SK-N-SH treated with all-trans-retinoic acid at 6 μM for 48 hours (cell line): ENCODE data around the gene IRS2.

ENCODE experiments used
- ATAC-seq: fragments of 200-7000 bp; cut with Tn5 transposase; 3 replicates; pipeline ENCODE4 v1.9.1; 2020; ENCODE audit warnings: mild to moderate bottlenecking, moderate library complexity
- ARNTL ChIP-seq: fragments of 450-650 bp; formaldehyde crosslinking; IDR thresholded peaks from 2 replicates; pipeline ENCODE4 v1.5.0; 2020; ENCODE audit warnings: low read depth, mild to moderate bottlenecking, moderate library complexity, borderline replicate concordance
- BACH2 ChIP-seq: fragments of 250-450 bp; sonication (Bioruptor Pico); IDR thresholded peaks from 2 replicates; pipeline ENCODE4 v1.9.0; 2021; ENCODE audit warnings: mild to moderate bottlenecking, borderline replicate concordance
- CSDC2 ChIP-seq: fragments of 250-450 bp; sonication (Bioruptor Pico); IDR thresholded peaks from 2 replicates; pipeline ENCODE4 v1.5.0; 2020; ENCODE audit warnings: mild to moderate bottlenecking, moderate library complexity
- ESRRG ChIP-seq: fragments of 250-450 bp; sonication (Bioruptor Pico); IDR thresholded peaks from 2 replicates; pipeline ENCODE4 v1.6.1; 2021; ENCODE audit warnings: mild to moderate bottlenecking
- GLIS3 ChIP-seq: fragments of 250-450 bp; sonication (Bioruptor Pico); IDR thresholded peaks from 2 replicates; pipeline ENCODE4 v1.5.0; 2020; ENCODE audit warnings: mild to moderate bottlenecking, moderate library complexity
- OSR1 ChIP-seq: fragments of 250-450 bp; sonication (Bioruptor Pico); IDR thresholded peaks from 2 replicates; pipeline ENCODE4 v1.8.0; 2022; ENCODE audit warnings: moderate library complexity, mild to moderate bottlenecking, inconsistent platforms
- PPARA ChIP-seq: fragments of 250-450 bp; sonication (Bioruptor Pico); IDR thresholded peaks from 2 replicates; pipeline ENCODE4 v1.5.0; 2020; ENCODE audit warnings: mild to moderate bottlenecking, borderline replicate concordance
- RARB ChIP-seq: fragments of 250-450 bp; sonication (Bioruptor Pico); IDR thresholded peaks from 2 replicates; pipeline ENCODE4 v1.8.0; 2021; ENCODE audit warnings: mild to moderate bottlenecking, moderate library complexity
- SNAI2 ChIP-seq: fragments of 250-450 bp; sonication (Bioruptor Pico); IDR thresholded peaks from 2 replicates; pipeline ENCODE4 v1.5.0; 2020; ENCODE audit warnings: mild to moderate bottlenecking, moderate library complexity
- TCF4 ChIP-seq: fragments of 250-450 bp; sonication (Bioruptor Pico); IDR thresholded peaks from 2 replicates; pipeline ENCODE4 v1.8.0; 2021; ENCODE audit warnings: mild to moderate bottlenecking, moderate library complexity, borderline replicate concordance
- ZC3H10 ChIP-seq: fragments of 250-450 bp; sonication (Bioruptor Pico); IDR thresholded peaks from 2 replicates; pipeline ENCODE4 v1.5.1; 2021; ENCODE audit warnings: mild to moderate bottlenecking, moderate library complexity
- ZFP3 ChIP-seq: fragments of 250-450 bp; sonication (Bioruptor Pico); IDR thresholded peaks from 2 replicates; pipeline ENCODE4 v1.5.0; 2020; ENCODE audit warnings: mild to moderate bottlenecking, moderate library complexity
- ZFP30 ChIP-seq: fragments of 450-650 bp; formaldehyde crosslinking; IDR thresholded peaks from 2 replicates; pipeline ENCODE4 v1.5.0; 2022; ENCODE audit warnings: mild to moderate bottlenecking, moderate library complexity
- ZNF565 ChIP-seq: fragments of 450-650 bp; formaldehyde crosslinking; conservative IDR thresholded peaks from 2 replicates; pipeline ENCODE4 v1.5.0; 2020; ENCODE audit warnings: low read depth, mild to moderate bottlenecking, moderate library complexity
- ZNF70 ChIP-seq: fragments of 450-650 bp; formaldehyde crosslinking; IDR thresholded peaks from 2 replicates; pipeline ENCODE4 v1.5.0; 2020; ENCODE audit warnings: mild to moderate bottlenecking, moderate library complexity
- ZNF8 ChIP-seq: fragments of 450-650 bp; formaldehyde crosslinking; IDR thresholded peaks from 2 replicates; pipeline ENCODE4 v1.5.0; 2020; ENCODE audit warnings: mild to moderate bottlenecking, moderate library complexity
- TF ChIP-seq, protein P1 (sequence below): fragments of 250-450 bp; sonication (Bioruptor Pico); IDR thresholded peaks from 2 replicates; pipeline ENCODE4 v1.8.0; 2021; ENCODE audit warnings: low read depth, mild to moderate bottlenecking, moderate library complexity, borderline replicate concordance
- TF ChIP-seq, protein P2 (sequence below): fragments of 250-450 bp; sonication (Bioruptor Pico); IDR thresholded peaks from 2 replicates; pipeline ENCODE4 v1.5.1; 2020; ENCODE audit warnings: low read depth, mild to moderate bottlenecking, moderate library complexity
- TF ChIP-seq, protein P3 (sequence below): fragments of 250-450 bp; sonication (Bioruptor Pico); IDR thresholded peaks from 2 replicates; pipeline ENCODE4 v1.5.0; 2020; ENCODE audit warnings: mild to moderate bottlenecking, moderate library complexity
- TF ChIP-seq, protein P4 (sequence below): fragments of 250-450 bp; sonication (Bioruptor Pico); IDR thresholded peaks from 2 replicates; pipeline ENCODE4 v1.5.1; 2021; ENCODE audit warnings: mild to moderate bottlenecking, moderate library complexity

Gene IRS2

DNA sequence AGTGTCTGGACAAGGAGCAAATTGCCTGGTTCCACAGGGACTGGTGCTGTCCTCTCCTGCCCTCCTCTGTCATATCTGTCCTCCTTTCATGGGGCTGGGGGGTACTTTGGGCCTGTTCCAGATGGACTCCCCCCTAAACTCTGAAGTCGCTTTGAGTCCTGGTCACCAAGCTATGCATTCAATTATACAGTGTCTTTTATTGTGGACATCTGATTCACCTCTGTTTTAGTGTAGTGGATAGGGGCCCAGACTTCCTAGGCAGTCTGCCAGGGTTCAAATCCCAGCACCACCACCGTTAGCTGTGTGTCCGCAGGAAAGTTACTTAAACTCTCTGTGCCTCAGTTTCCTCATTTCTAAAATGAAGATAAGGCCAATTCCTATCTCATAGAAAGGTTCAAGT is 21.0 kb upstream of the IRS2 start (continued):
- TF ChIP-seq, protein P1, sequence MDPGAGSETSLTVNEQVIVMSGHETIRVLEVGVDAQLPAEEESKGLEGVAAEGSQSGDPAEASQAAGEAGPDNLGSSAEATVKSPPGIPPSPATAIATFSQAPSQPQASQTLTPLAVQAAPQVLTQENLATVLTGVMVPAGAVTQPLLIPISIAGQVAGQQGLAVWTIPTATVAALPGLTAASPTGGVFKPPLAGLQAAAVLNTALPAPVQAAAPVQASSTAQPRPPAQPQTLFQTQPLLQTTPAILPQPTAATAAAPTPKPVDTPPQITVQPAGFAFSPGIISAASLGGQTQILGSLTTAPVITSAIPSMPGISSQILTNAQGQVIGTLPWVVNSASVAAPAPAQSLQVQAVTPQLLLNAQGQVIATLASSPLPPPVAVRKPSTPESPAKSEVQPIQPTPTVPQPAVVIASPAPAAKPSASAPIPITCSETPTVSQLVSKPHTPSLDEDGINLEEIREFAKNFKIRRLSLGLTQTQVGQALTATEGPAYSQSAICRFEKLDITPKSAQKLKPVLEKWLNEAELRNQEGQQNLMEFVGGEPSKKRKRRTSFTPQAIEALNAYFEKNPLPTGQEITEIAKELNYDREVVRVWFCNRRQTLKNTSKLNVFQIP (CRISPR knock-in tag) = no peak

DNA sequence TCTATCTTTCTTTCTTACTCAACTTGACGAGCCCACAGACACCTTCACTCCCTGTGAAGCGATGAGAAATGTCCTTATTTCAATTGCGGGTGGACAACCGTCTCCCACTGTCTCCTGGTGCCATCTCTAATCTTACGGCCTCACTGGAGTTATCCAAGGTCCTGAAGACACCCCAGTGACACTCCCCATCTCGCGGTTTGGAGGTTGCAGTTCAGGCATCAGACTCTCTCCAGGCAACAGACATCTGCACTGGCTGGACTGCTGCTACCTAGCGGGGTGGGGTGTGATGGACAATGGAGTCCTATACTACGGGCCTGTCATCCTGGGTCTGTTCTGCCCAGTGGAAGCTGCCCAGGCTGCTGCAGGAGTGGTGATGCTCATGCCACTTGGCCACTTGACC is 18.3 kb upstream of the IRS2 start:
- TF ChIP-seq ZNF565 (CRISPR knock-in tag) = no peak
- TF ChIP-seq, all 23 proteins: peak for 0
- no peak for ATAC-seq

DNA sequence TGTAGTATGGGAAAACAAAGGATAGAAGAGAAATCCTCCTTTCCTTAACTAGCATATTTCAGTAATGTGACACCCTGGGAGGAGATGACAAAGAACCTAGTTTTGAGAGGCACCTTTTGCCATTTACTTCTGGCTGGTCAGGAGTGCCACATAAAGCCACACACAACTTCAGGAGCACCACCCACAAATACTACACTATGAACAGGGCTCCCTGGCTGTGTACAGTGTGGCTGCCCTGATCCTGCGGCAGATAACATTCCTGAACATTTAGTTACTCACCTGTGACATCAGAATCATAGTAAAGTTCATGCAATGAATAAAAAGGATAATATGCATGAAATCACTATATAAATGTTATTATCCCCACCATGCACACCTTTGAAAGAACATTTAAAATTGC is 17.4 kb upstream of the IRS2 start:
- TF ChIP-seq OSR1 (CRISPR knock-in tag) (no peak), CSDC2 (no peak), GLIS3 (CRISPR knock-in tag) (no peak), RARB (CRISPR knock-in tag) (no peak), ZFP3 (CRISPR knock-in tag) (no peak), ZNF565 (CRISPR knock-in tag) (no peak), ARNTL (CRISPR knock-in tag) (no peak), ZFP30 (no peak), SNAI2 (CRISPR knock-in tag) (no peak), TCF4 (CRISPR knock-in tag) (no peak), ESRRG (no peak), PPARA (CRISPR knock-in tag) (no peak), ZNF70 (CRISPR knock-in tag) (no peak), BACH2 (CRISPR knock-in tag) (no peak)
- TF ChIP-seq, protein P2, sequence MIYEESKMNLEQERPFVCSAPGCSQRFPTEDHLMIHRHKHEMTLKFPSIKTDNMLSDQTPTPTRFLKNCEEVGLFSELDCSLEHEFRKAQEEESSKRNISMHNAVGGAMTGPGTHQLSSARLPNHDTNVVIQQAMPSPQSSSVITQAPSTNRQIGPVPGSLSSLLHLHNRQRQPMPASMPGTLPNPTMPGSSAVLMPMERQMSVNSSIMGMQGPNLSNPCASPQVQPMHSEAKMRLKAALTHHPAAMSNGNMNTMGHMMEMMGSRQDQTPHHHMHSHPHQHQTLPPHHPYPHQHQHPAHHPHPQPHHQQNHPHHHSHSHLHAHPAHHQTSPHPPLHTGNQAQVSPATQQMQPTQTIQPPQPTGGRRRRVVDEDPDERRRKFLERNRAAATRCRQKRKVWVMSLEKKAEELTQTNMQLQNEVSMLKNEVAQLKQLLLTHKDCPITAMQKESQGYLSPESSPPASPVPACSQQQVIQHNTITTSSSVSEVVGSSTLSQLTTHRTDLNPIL (CRISPR knock-in tag) = no peak
- TF ChIP-seq, protein P3, sequence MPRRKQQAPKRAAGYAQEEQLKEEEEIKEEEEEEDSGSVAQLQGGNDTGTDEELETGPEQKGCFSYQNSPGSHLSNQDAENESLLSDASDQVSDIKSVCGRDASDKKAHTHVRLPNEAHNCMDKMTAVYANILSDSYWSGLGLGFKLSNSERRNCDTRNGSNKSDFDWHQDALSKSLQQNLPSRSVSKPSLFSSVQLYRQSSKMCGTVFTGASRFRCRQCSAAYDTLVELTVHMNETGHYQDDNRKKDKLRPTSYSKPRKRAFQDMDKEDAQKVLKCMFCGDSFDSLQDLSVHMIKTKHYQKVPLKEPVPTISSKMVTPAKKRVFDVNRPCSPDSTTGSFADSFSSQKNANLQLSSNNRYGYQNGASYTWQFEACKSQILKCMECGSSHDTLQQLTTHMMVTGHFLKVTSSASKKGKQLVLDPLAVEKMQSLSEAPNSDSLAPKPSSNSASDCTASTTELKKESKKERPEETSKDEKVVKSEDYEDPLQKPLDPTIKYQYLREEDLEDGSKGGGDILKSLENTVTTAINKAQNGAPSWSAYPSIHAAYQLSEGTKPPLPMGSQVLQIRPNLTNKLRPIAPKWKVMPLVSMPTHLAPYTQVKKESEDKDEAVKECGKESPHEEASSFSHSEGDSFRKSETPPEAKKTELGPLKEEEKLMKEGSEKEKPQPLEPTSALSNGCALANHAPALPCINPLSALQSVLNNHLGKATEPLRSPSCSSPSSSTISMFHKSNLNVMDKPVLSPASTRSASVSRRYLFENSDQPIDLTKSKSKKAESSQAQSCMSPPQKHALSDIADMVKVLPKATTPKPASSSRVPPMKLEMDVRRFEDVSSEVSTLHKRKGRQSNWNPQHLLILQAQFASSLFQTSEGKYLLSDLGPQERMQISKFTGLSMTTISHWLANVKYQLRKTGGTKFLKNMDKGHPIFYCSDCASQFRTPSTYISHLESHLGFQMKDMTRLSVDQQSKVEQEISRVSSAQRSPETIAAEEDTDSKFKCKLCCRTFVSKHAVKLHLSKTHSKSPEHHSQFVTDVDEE (CRISPR knock-in tag) = no peak
- TF ChIP-seq, protein P1 (CRISPR knock-in tag) = no peak
- no peak for ATAC-seq

DNA sequence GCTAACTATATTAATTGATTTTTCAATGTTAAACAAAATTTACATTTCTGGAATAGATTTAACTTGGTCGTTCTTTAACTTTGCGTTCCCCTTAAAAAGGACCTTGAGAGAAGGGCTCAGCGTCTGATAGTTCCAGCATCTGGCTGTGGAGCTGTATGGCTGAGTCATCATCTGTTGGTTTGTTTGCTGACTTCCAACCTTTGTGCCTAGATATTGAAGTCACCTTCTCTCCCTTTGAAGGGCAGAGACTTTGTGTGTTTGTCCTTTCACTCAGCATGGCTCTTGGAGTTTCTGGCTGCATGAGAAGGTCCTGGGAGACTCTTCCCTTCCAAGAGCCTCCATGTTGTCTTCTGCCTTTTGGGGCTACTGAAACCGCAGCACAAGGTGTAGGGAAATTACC is 16.6 kb upstream of the IRS2 start:
- ATAC-seq = no peak
- TF ChIP-seq ZNF8 = no peak
- no peak for TF ChIP-seq SNAI2 (CRISPR knock-in tag)
- no peak for TF ChIP-seq ZFP3 (CRISPR knock-in tag)

DNA sequence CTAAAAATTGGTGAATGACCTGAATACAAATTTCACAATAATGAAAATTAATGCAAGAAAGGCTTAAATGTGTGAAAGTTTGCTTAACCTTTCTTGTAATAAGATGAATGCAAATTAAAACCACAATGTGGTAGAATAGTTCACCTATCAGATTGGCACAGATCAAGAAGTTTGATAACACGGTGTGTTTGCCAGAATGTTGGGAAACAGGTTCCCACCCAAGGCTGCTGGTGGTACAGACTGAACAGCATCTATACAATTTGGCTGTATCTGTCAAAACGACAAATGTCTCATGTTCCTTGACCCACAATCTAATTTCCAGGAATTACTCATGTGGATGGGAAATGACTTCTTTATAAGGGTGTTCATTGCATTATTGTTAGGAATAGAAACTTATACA is 8.6 kb upstream of the IRS2 start:
- TF ChIP-seq ZC3H10 (CRISPR knock-in tag) = no peak
- TF ChIP-seq PPARA (CRISPR knock-in tag) = no peak
- TF ChIP-seq ZNF565 (CRISPR knock-in tag) = no peak
- no peak for TF ChIP-seq ARNTL (CRISPR knock-in tag)
- TF ChIP-seq, protein P4, sequence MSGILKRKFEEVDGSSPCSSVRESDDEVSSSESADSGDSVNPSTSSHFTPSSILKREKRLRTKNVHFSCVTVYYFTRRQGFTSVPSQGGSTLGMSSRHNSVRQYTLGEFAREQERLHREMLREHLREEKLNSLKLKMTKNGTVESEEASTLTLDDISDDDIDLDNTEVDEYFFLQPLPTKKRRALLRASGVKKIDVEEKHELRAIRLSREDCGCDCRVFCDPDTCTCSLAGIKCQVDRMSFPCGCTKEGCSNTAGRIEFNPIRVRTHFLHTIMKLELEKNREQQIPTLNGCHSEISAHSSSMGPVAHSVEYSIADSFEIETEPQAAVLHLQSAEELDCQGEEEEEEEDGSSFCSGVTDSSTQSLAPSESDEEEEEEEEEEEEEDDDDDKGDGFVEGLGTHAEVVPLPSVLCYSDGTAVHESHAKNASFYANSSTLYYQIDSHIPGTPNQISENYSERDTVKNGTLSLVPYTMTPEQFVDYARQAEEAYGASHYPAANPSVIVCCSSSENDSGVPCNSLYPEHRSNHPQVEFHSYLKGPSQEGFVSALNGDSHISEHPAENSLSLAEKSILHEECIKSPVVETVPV = no peak
- TF ChIP-seq ZNF8 = no peak
- no peak for TF ChIP-seq OSR1 (CRISPR knock-in tag)
- no peak for TF ChIP-seq TCF4 (CRISPR knock-in tag)
- no peak for ATAC-seq
